GM19438 (cell line): Measurements from ENCODE around the gene OASL.
A peak's percentile ranks its signal among the peaks of the same experiment; 100 is the strongest.
"Not testable (repeated sequence)": the region's sequence is repeated elsewhere in the genome, so short reads cannot be mapped to it uniquely, and the experiment has no call there.

Experiments
- ATAC-seq: cut with Tn5 transposase; IDR thresholded peaks from one replicate; pipeline ENCODE4 v1.9.1; 2021; ENCODE audit warnings: low read depth; ENCODE audit not compliant: unreplicated experiment

Gene OASL

GRCh38 chr12:121038861-121039668 is at the start of gene OASL:
OASL (minus strand) TSS chr12:121039246; CDS start chr12:121038971, 275 bp downstream.
- peak; percentile 80 for ATAC-seq

- no peak for ATAC-seq
Observed at GRCh38 chr12:121088195-121088585, 49.1 kb upstream of the OASL start.

GRCh38 chr12:121087467-121088194 is 48.6 kb upstream of the OASL start:
- no peak for ATAC-seq

- ATAC-seq = no peak
Observed at GRCh38 chr12:121086781-121087295, 47.8 kb upstream of the OASL start.

GRCh38 chr12:121085506-121086353 is 46.7 kb upstream of the OASL start:
- ATAC-seq = no peak

- ATAC-seq = no peak
Observed at GRCh38 chr12:121085069-121085468, 46.0 kb upstream of the OASL start.

GRCh38 chr12:121084229-121084628 is 45.2 kb upstream of the OASL start:
- ATAC-seq = no peak

GRCh38 chr12:121080909-121081308 is 41.9 kb upstream of the OASL start:
- ATAC-seq = no peak

GRCh38 chr12:121079736-121080272 is 40.8 kb upstream of the OASL start:
- no peak for ATAC-seq

- ATAC-seq = not testable (repeated sequence)
Observed at GRCh38 chr12:121077440-121077839, 38.4 kb upstream of the OASL start.

- ATAC-seq = not testable (repeated sequence)
Observed at GRCh38 chr12:121075911-121076310, 36.9 kb upstream of the OASL start.

- ATAC-seq = no peak
Observed at GRCh38 chr12:121072147-121072546, 33.1 kb upstream of the OASL start.

GRCh38 chr12:121069206-121069605 is 30.2 kb upstream of the OASL start:
- ATAC-seq = no peak

- ATAC-seq = no peak
Observed at GRCh38 chr12:121065345-121065744, 26.3 kb upstream of the OASL start.

GRCh38 chr12:121064586-121064985 is 25.5 kb upstream of the OASL start:
- not testable (repeated sequence) for ATAC-seq

GRCh38 chr12:121064116-121064515 is 25.1 kb upstream of the OASL start:
- ATAC-seq = no peak

GRCh38 chr12:121062391-121063045 is 23.5 kb upstream of the OASL start:
- ATAC-seq = no peak

GRCh38 chr12:121061831-121062230 is 22.8 kb upstream of the OASL start:
- ATAC-seq = no peak

- ATAC-seq = peak; percentile 75
Observed at GRCh38 chr12:121060149-121061001, 21.3 kb upstream of the OASL start.
